Pancreas (tissue), 10 donors: ENCODE results near the gene UBE2Q1. TPM values are rescaled to one million over a fixed set of nuclear protein-coding genes. Genes with fewer than 3 reads are reported as not detected.

Experiments
- ATAC-seq, 4 donors: fragments of 200-7000 bp; cut with Tn5 transposase; one replicate each; pipeline versions ENCODE4 v1.8.0 to v1.9.1; 2020; ENCODE audit warnings: mild to moderate bottlenecking in 4 of 4, moderate library complexity in 4 of 4
- DNase-seq, 6 donors: peaks; one replicate each; pipeline ENCODE4 v3.0.0-alpha.2; 2020
- FAIRE-seq: peaks from 2 replicates; lab custom pipeline; 2012; peaks lifted over from hg19 to GRCh38; lab: Jason Lieb, UNC
- H3K27ac ChIP-seq, 4 donors: fragments of 200-600 bp; sonication (generic); 1 replicate in 3 of 4; 2 replicates in 1 of 4; pipeline versions ENCODE4 v1.5.0 to v1.8.0; 2020
- H3K27me3 ChIP-seq, 4 donors: fragments of 200-600 bp; one replicate each; pipeline ENCODE4 v1.8.0; 2021
- H3K36me3 ChIP-seq, 3 donors: fragments of 200-600 bp; sonication (generic) in 1 of 3; one replicate each; pipeline versions ENCODE4 v1.5.0 to v1.8.0; 2020 to 2021
- H3K4me1 ChIP-seq, 3 donors: fragments of 200-600 bp; one replicate each; pipeline ENCODE4 v1.8.0; 2021
- H3K4me3 ChIP-seq, 4 donors: fragments of 200-600 bp; sonication (generic) in 2 of 4; one replicate each; pipeline versions ENCODE4 v1.5.0 to v1.8.0; 2020 to 2021
- H3K9me3 ChIP-seq, 4 donors: fragments of 200-600 bp; one replicate each; pipeline ENCODE4 v1.8.0; 2021
- WGBS, 2 donors: extraction: QIAGEN DNeasy Blood & Tissue Kit; methylation state at CpG; one replicate each; pipeline ENCODE4 v1.1.7; 2013; 5-methylcytosine and 5-hydroxymethylcytosine counted together
- intact Hi-C, 3 donors: fragments of 100-400 bp; cut with DNase I; formaldehyde crosslinking; loops; one replicate each; pipeline versions ENCODE4 v1.11.1 to v1.14.2; 2022
- polyA plus RNA-seq, 2 donors: library from polyadenylated mRNA; stranded (reverse); fragments of 200-250 nt; gene quantifications; one replicate each; pipeline ENCODE4 v1.2.3, GENCODE V29; 2013
- total RNA-seq, 6 donors: library from RNA; stranded (reverse); fragmentation: NEBNext Ultra II Directional in 4 of 6; extraction: Animal tissue kit (Norgen Biotek cat#: 25700) in 4 of 6; gene quantifications; one replicate each; pipeline versions ENCODE4 v1.2.1 to v1.2.4, GENCODE V29; 2021 to 2023
- TF ChIP-seq, protein P1 (sequence below), 4 donors: fragments of 200-600 bp; sonication (generic) in 3 of 4; IDR thresholded peaks; one replicate each; pipeline versions ENCODE4 v1.5.0 to v1.8.0; 2021; ENCODE audit warnings: antibody characterized with exemption in 4 of 4
- donor health status: healthy with polysubstance abuse.
- donor health status: DM: no; HTN: no; CAD: no; lungs with moderate emphysema.
- donor health status: DM: no; HTN: no; CAD: no.
- donor health status: control.
- donor health status: control.
- donor health status: Bipolar disorder and iron deficiency.
- donor health status: DM: yes; HTN: yes; CAD: no.
- donor health status: DM: no; HTN: no; CAD: no.
- donor health status: DM: no; HTN: no; CAD: no.
- donor health status: DM: yes; HTN: yes; CAD: no.

The UBE2Q1 gene
- total and polyA plus RNA-seq, 8 donors = 22.3 to 52.2 (median 38.7) TPM

DNA sequence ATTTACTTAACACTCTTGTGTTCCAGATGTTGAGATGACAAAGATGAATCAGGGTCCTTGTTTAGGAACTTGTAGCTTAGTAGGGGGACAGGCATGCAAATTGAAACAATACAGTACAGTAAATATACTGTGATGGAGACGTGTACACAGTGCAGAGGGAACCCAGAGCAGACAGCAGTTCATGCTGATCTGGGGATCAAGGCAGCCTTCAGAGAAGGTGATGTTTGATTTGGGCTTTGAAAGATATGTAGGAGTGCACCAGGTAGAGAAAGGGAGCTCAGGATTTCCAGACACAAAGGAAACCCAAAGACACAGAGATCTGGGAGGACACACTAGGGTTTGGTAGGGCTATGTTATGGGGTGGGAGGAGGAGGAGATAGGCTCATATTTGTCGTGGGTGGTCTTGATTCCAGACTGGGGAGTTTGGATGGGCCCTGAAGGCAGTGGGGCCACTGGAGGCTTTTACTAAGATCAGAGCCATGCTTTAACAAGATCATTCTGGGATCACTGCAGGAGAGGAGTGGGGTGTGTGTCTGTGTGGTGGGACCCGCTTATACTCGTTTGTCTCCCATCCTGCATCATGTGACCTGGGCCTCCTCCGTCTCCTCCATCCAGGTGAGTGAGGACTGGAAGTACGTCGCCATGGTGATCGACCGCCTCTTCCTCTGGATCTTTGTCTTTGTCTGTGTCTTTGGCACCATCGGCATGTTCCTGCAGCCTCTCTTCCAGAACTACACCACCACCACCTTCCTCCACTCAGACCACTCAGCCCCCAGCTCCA lies 16.9 kb upstream of the UBE2Q1 start:
- WGBS, 2 donors = 66 to 70% methylated on average over 10 of the region's 10 CpGs
- DNase-seq (no peak), ATAC-seq (no peak), FAIRE-seq (no peak)
- Histone ChIP-seq H3K27ac (no peak overlapping the region), H3K36me3 (no peaks in the 10 kb centered on the region), H3K4me1 (no peaks in the 10 kb centered on the region), H3K9me3 (no peaks in the 10 kb centered on the region), H3K27me3 (no peaks in the 10 kb centered on the region), H3K4me3 (no peak overlapping the region)
- intact Hi-C loops = no loop called here
- TF ChIP-seq, protein P1, sequence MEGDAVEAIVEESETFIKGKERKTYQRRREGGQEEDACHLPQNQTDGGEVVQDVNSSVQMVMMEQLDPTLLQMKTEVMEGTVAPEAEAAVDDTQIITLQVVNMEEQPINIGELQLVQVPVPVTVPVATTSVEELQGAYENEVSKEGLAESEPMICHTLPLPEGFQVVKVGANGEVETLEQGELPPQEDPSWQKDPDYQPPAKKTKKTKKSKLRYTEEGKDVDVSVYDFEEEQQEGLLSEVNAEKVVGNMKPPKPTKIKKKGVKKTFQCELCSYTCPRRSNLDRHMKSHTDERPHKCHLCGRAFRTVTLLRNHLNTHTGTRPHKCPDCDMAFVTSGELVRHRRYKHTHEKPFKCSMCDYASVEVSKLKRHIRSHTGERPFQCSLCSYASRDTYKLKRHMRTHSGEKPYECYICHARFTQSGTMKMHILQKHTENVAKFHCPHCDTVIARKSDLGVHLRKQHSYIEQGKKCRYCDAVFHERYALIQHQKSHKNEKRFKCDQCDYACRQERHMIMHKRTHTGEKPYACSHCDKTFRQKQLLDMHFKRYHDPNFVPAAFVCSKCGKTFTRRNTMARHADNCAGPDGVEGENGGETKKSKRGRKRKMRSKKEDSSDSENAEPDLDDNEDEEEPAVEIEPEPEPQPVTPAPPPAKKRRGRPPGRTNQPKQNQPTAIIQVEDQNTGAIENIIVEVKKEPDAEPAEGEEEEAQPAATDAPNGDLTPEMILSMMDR (IDR thresholded peaks at IDR 0.05) = no peak

DNA sequence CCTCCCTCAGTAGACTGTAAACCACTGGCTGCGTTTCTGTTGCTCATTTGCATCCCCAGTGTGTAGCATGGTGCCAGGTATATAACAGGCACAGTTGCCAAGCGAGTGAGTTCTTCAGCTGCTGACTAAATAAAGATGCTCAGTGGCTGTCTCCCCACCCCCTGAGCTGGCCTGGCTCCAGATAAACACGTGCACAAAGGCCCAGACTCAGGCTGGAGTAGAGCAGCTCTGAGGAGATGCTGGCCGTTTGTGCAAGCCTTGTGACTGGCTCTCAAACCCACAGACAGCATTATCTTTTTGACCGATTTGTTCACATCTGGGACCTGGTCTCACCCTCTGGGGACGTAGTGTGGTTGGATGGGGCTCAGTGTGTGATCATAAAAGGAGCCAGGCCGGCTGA lies 16.3 kb upstream of the UBE2Q1 start:
- ATAC-seq (peak in 1 of 4 donors; percentile 24), FAIRE-seq (no peak), DNase-seq (no peak)
- intact Hi-C loops = no loop called here
- no peak overlapping the region for H3K27ac ChIP-seq
- no peaks in the 10 kb centered on the region for H3K36me3 ChIP-seq
- WGBS, 2 donors = 12 to 15% methylated on average over 7 of the region's 7 CpGs
- TF ChIP-seq, protein P1 (IDR thresholded peaks at IDR 0.05) = no peak
- no peaks in the 10 kb centered on the region for H3K9me3 ChIP-seq
- no peaks in the 10 kb centered on the region for H3K27me3 ChIP-seq
- H3K4me3 ChIP-seq = no peak overlapping the region
- H3K4me1 ChIP-seq = no peaks in the 10 kb centered on the region

DNA sequence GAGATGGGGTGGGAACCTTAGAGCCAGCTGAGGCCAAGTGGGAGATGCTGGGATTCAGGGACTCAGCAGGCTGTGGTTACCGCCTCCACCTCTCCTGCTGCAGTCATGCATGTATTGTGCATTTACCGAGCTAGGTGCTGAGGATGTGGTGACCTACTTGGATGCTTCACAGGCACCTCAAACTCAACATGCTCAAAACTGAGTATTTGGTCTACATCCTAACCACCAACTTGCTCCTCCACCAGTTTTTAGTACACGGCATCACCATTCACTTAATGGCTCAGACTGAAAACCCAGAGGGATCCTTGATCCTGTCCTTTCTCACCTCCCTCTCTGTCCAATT lies 14.7 kb upstream of the UBE2Q1 start:
- H3K4me1 ChIP-seq = peaks cover 0 to under 1% (median 0%) of the 10 kb centered on the region in 3 donors
- intact Hi-C loops = no loop called here
- FAIRE-seq (no peak), ATAC-seq (no peak), DNase-seq (no peak)
- H3K9me3 ChIP-seq = no peaks in the 10 kb centered on the region
- H3K36me3 ChIP-seq = no peaks in the 10 kb centered on the region
- H3K27me3 ChIP-seq = no peaks in the 10 kb centered on the region
- TF ChIP-seq, protein P1 (IDR thresholded peaks at IDR 0.05) = no peak
- no peak overlapping the region for H3K4me3 ChIP-seq
- 66 to 79% methylated on average over 3 of the region's 3 CpGs for WGBS, 2 donors
- H3K27ac ChIP-seq = no peak overlapping the region

DNA sequence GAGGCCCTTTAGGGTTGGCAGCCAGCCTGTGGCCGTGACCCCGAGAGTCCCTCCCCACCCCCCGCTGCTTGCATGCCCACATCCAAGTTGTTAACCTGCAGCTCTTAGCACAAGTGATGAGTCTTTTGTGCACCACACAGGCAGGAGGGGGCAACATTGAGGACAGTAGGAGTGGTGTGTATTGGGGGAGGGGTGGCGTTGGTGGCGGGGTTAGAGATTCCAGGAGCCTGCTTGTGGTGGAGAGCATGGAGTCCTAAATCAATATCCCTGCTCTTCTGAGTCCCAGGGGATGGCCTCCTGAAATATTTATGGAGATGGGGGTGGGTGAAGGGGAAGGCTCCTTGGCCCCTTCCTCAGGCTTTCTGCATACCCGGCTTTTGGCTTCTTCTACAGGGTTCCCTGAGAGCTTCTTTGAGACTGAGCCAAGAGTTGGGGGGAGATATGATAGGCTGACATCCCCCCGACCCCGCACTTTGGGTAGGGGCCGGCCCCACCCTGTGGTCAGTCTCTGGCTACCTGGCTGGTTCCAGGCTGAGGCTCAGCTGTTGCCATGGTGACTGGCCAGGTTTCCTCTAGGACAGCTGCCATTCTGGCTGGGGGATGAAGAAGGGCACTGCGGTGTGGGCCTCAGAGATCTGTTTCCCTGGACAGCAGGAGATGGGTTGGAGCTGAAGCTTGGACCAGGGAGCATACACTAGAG lies 14.2 kb upstream of the UBE2Q1 start:
- no peak for ATAC-seq
- H3K4me3 ChIP-seq = no peak overlapping the region
- H3K36me3 ChIP-seq = no peaks in the 10 kb centered on the region
- no peaks in the 10 kb centered on the region for H3K9me3 ChIP-seq
- 64 to 73% methylated on average over 10 of the region's 10 CpGs for WGBS, 2 donors
- H3K27ac ChIP-seq = no peak overlapping the region
- no peaks in the 10 kb centered on the region for H3K27me3 ChIP-seq
- intact Hi-C loops = no loop called here
- TF ChIP-seq, protein P1 (IDR thresholded peaks at IDR 0.05) = no peak
- no peak for FAIRE-seq
- no peak for DNase-seq
- H3K4me1 ChIP-seq = peaks cover 0 to 3% (median under 1%) of the 10 kb centered on the region in 3 donors

DNA sequence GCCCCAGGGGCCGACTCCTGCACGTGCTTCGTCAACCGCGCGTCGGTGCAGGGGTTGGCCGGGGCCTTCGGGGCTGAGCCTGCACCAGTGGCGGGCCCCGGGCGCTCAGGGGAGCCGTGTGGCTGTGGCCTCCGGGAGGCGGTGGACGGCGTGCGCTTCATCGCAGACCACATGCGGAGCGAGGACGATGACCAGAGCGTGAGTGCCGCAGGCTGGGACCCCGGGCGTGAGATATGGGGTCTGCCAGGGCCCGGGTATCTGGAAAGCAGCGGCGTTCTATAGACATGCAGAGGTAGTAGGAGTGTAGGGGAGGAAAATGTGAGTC lies 13.5 kb upstream of the UBE2Q1 start:
- no peaks in the 10 kb centered on the region for H3K36me3 ChIP-seq
- intact Hi-C loops = no loop called here
- H3K27me3 ChIP-seq = no peaks in the 10 kb centered on the region
- H3K4me1 ChIP-seq = peaks cover 0 to 5% (median 3%) of the 10 kb centered on the region in 3 donors
- TF ChIP-seq, protein P1 (IDR thresholded peaks at IDR 0.05) = no peak
- H3K4me3 ChIP-seq = no peak overlapping the region
- ATAC-seq (no peak), FAIRE-seq (no peak), DNase-seq (peak in 1 of 6 donors; percentile 64)
- no peak overlapping the region for H3K27ac ChIP-seq
- WGBS, 2 donors = 87 to 90% methylated on average over 28 to 29 of the region's 29 CpGs
- no peaks in the 10 kb centered on the region for H3K9me3 ChIP-seq
